Uterine smooth muscle cell (primary cell): ENCODE results near the gene CAPN8. TPM values are rescaled to one million over a fixed set of nuclear protein-coding genes. Genes with fewer than 3 reads are reported as not detected.

ENCODE experiments used
- total RNA-seq: library from RNA; depleted of rRNA; stranded (reverse); fragments of >200 nt; gene quantifications from 2 replicates; pipeline ENCODE4 v1.2.3, GENCODE V29; 2014

CAPN8 gene
- under 0.01 TPM in 1 of 2 replicates, not detected in the other for total RNA-seq

GRCh38 chr1:223665592-223666312 is at the start of gene CAPN8:
TSS of gene CAPN8 (minus strand) at chr1:223665701. CDS start at chr1:223665646, 55 bp downstream.

GRCh38 chr1:223712194-223712849 is 46.8 kb upstream of the CAPN8 start, which contains the start of gene CAPN2:
TSS of gene CAPN2 (plus strand) at chr1:223712539. CDS start at chr1:223712641, 102 bp downstream.

Other genes with a start within 250 kb of the CAPN8 start
- 471 and 668 TPM in 2 replicates for gene CAPN2, start 46.8 kb upstream of the CAPN8 start, total RNA-seq
- gene TP53BP2, start 180.2 kb upstream of the CAPN8 start, total RNA-seq: 47.1 and 65.3 TPM in 2 replicates